GM18870 (cell line): Measurements from ENCODE around the gene TSPAN15.
"Not testable (repeated sequence)": the region's sequence is repeated elsewhere in the genome, so short reads cannot be mapped to it uniquely, and the experiment has no call there.

ENCODE experiments used
- ATAC-seq: cut with Tn5 transposase; IDR thresholded peaks from one replicate; pipeline ENCODE4 v1.9.1; 2021; ENCODE audit warnings: moderate library complexity; ENCODE audit not compliant: unreplicated experiment

The TSPAN15 gene

GRCh38 chr10:69445041-69445440, 6.2 kb upstream of the TSPAN15 start:
- ATAC-seq = no peak

GRCh38 chr10:69446229-69446628, 5.0 kb upstream of the TSPAN15 start:
- no peak for ATAC-seq

GRCh38 chr10:69446650-69447151, 4.6 kb upstream of the TSPAN15 start:
- no peak for ATAC-seq

- ATAC-seq = no peak
Measured at GRCh38 chr10:69449841-69450240, 1.4 kb upstream of the TSPAN15 start.

DNA sequence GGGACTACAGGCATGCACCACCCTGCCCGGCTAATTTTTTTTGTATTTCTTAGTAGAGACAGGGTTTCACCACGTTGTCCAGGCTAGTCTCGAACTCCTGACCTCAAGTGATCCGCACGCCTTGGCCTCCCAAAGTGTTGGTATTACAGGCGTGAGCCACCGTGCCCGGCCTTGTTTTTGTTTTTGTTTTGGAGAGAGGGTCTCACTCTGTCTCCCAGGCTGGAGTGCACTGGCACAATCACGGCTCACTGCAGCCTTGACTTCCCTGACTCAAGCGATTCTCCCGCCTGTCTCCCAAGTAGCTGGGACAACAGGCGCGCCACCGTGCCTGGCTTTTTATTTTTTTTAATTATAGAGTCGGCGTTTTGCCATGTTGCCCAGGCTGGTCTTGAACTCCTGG, 870 bp upstream of the TSPAN15 start:
- not testable (repeated sequence) for ATAC-seq

DNA sequence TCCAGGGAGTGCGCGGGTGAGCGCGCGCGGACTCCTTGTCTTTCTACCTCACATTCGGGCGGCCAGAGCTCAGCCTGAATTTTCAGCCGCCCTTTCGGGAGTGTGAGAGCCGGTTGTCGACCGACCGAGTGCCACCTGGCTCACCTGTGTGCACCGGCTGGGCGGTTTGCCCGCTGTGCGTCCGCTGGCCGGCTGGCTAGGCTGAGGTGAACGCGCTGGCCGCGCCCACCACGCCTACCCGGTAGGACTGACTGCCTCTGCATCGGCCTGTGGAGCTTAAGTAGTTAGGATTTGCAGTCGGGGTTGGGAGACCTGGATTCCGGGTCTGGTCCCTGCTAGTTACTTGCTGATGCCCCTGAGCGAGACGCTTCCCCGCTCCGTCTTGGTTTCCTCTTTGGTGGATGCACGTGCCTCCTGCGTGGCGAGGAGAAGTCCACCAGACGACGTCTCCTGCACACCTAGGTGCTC, 553 bp downstream of the TSPAN15 start:
- no peak for ATAC-seq

DNA sequence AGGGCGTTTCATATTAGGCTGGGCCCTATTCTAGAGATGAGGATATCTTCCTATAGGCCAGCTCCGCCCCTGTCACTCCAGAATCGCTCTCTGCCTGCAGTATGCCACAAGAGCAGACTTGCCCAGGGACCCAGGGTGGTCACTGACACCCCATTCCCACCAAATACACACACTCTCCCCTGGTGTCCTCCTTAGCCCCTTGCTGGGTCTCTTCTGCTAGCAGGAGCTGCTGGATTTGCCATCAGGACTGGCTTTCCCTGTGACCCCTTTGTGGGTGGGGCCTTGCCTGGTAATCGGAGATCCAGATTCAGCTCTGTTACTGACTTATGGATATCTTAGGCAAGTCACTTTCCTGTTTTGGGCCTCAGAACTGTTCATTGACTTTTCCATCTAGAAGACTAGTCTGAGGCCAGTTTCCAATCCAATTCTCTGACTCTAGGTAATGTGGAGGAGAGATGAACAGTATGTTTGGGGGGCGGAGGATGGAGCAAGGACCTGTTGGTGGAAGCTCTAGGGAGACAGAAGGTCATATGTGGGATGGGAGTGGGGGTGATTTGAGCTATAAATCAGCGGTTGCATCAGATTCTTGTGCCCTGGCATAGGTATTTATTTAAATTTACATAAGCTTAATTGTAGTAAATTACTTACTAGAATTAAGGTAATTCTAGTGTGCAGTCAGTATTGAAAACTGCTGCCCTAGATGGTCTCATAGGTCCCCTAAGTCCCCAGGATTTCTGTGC, 1.6 kb downstream of the TSPAN15 start:
- no peak for ATAC-seq

GRCh38 chr10:69453795-69454194, 2.5 kb downstream of the TSPAN15 start:
- no peak for ATAC-seq

DNA sequence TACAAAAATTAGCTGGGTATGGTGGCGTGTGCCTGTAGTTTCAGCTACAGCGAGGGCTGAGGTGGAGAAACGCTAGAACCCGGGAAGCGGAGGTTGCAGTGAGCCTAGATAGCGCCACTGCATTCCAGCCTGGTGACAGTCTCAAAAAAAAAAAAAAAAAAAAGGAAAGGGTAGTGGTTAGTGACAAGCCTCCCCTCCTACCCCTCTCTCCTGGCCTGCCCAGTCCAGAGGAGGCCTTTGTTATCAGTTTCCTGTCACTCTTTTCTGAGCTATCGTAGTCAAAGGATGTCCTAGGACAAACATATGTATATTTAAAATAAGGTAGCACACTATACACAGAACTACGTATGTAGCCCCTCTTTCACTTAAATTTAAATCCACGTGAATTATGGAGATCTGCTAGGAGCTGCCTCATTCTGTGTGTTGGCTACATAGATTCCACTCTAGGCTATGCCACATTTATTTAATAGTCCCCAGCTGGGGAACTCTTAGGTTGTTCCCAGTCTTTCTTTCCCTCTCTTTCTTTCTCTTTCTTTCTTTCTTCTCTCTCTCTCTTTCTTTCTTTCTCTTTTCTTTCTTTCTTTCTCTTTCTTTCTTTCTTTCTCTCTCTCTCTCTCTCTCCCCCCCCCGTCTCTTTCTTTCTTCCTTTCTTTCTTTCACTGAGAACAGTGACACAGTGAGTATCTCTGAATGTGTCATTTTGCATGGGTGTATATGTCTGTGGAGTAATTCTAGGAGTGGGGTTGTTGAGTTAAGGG, 3.9 kb downstream of the TSPAN15 start:
- ATAC-seq = no peak

GRCh38 chr10:69456880-69457693, 5.8 kb downstream of the TSPAN15 start:
- no peak for ATAC-seq

- ATAC-seq = no peak
Measured at GRCh38 chr10:69457771-69458237, 6.5 kb downstream of the TSPAN15 start.

GRCh38 chr10:69458430-69459100, 7.3 kb downstream of the TSPAN15 start:
- ATAC-seq = no peak

DNA sequence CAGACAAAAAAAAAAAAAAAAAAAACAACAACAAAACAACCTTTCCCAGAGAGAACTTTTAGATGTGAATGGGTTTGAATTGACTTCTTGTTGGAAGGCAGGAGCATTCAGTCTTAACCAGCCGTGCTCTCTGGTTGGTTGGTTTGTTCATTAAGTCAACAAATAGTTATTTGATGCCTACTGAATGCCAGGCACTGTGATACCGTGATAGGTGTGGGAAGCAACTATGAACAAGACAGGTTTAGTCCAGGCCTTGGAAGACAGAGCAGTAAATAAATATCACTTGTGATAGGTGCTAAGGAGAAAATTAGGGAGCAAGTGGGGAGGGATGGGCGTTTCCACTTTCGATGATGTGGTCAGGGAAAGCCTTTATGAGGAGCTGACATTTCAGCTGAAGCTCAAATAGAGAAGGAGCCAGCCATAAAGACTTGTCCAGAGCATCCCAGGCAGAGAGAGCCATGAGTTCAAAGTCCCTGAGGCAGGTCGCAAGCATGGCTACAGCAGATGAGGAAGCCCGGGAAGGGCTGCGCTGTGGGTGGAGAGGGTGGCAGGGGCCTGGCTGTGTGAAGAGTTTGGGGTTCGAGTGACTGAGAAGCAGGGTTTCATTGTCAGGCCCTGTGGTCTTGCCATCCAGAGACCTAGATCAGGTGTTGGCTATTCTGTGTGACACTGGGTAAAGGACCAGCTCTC, 8.0 kb downstream of the TSPAN15 start:
- no peak for ATAC-seq

DNA sequence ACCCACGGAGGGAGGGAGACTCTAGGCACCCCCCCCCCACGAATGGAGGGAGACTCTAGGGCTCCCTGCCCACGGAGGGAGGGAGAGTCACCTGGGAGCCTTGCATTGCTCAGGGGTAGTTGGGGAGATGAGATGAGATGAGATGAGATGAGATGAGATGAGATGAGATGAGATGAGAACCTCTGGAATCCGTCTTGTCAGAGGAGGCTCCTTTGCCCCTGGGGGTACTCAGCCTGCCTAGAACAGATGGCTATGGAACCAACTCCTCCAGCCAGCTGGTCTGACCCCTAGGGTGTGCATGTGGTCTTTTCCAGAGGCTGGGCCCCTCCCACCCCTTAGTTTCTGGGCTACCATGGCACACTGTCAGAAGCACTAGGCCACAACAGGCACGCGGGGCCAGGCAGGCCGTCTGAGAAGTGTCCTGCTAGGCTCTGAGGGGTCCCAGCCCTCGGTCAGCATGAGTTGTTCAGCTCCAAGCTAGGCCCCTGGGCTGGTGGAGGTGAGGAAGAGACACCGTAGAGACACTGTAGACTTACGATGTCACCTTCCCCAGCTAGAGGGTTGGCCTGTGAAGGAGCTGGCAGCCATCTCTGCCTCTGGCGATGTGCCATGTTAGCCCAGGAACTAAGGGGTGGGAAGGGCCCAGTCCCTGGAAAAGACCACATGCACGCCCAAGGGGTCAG, 8.8 kb downstream of the TSPAN15 start:
- no peak for ATAC-seq

DNA sequence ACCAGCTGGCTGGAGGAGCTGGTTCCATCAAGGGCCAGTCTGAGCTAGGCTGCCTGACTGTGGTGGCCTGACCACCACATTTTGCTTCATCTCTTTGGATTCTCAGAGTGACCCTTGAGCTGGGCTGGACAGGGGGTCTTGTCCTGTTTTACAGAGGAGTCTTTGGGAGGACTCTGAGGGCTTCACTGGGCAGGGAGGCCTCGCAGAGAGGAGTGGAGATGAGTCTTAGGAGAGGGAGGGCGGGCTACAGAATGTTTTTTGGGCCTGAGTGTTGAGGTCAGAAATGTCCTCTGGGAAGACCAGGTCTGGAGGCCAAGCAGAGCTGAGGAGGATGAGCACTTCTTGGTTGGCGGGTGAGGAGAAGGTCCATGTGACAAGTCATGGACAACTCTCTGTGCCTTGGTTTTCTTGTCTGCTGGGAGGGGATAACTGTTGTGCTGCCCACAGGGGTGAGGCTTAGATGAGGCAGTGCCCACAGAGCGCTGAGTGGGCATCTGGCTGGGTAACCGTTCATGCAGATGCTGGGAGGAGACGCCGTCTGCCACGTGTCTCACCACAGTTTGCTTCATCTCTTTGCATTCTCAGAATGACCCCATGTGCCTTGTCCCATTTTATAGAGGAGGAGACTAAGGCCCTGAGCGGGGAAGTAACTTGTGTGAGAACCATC, 9.4 kb downstream of the TSPAN15 start:
- no peak for ATAC-seq

DNA sequence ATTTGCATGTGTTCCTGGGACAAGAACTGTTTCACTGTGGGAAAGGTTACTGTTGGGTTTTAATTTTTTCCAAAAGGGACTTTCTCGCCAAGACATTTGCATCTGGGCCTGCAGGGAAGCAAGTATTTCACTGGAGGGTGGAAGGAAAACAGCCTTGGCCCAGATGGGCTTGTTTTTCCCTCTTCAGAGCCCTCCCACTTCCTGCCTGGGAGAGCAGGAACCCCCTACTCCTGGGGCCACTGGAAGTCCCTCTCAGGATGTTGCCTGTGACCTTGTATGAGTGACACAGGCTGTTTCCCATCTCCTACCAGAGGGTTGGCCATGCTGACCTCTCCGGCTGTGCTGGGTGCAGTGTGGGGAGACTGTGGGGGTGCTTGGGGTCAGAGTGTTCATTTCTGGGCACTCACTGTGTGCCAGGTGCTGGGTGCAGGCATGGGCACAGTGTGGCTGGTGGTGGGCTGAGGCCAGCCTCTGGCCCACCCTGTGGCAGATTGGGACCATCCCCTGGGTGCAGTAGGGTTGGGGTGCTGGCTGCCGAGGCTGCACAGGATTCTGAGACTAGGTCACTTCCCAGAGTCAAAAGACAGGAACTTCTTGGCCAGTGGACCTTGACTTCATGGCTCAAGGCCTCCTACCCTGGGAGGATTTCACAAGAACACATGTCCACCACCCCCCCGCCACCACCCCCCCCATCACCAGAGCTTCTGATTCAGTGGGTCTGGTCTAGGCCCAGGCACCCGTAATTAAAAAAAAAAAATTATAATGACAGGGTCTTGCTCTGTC, 10.2 kb downstream of the TSPAN15 start:
- ATAC-seq = no peak

GRCh38 chr10:69463886-69464285, 12.6 kb downstream of the TSPAN15 start:
- ATAC-seq = no peak

DNA sequence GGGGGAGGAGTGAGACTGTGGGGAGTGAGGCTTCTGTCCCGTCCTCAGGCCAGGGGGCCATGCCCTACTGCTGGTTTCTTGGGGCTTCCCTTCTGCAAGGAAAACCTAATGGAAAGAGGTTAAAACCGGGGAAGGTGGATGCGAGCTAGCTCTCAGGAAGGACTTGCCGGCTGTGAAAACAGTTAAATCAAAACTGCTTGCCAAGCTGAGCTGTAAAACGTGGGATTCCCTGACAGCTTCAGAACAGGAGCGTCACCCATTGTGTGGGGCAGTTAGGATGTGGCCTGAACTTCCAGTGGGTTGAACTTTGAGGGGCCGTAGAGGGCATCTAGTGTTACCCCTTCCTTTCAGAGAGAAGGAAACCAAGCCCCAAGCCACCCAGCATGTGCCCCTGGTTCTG, 13.1 kb downstream of the TSPAN15 start:
- ATAC-seq = no peak
